ENCODE data around the gene ALPL. TPM values are rescaled to one million over a fixed set of nuclear protein-coding genes. Genes with fewer than 3 reads are reported as not detected.

The ALPL gene
- total RNA-seq, 1 experiment from 2014 or later: 0.63 TPM

- Histone ChIP-seq H3K27me3 (no peaks in the 10 kb centered on the region), H3K9me3 (replicated peaks) (no peaks in the 10 kb centered on the region), H3K4me1 (peaks cover 19% of the 10 kb centered on the region), H3K36me3 (no peaks in the 10 kb centered on the region), H3K27ac (no peak overlapping the region), H3K4me3 (no peak overlapping the region)
- DNase-seq: no peak
Observed at GRCh38 chr1:21532992-21533534, 23.8 kb downstream of the ALPL start.

- Histone ChIP-seq H3K36me3 (no peaks in the 10 kb centered on the region), H3K4me1 (peaks cover 27% of the 10 kb centered on the region), H3K9me3 (replicated peaks) (no peaks in the 10 kb centered on the region), H3K4me3 (no peak overlapping the region), H3K27ac (no peak overlapping the region), H3K27me3 (no peaks in the 10 kb centered on the region)
- no peak for DNase-seq
Observed at GRCh38 chr1:21534146-21534545, 24.9 kb downstream of the ALPL start.

- H3K4me1 ChIP-seq: peaks cover 28% of the 10 kb centered on the region
- no peaks in the 10 kb centered on the region for H3K9me3 ChIP-seq (replicated peaks)
- H3K27me3 ChIP-seq: no peaks in the 10 kb centered on the region
- no peaks in the 10 kb centered on the region for H3K36me3 ChIP-seq
- peak; percentile 78 to 84 for DNase-seq
- H3K27ac ChIP-seq: no peak overlapping the region
- no peak overlapping the region for H3K4me3 ChIP-seq
Observed at GRCh38 chr1:21534674-21535378, 25.6 kb downstream of the ALPL start.

- no peak overlapping the region for H3K27ac ChIP-seq
- H3K36me3 ChIP-seq: no peaks in the 10 kb centered on the region
- no peak overlapping the region for H3K4me3 ChIP-seq
- H3K27me3 ChIP-seq: no peaks in the 10 kb centered on the region
- H3K9me3 ChIP-seq (replicated peaks): no peaks in the 10 kb centered on the region
- no peak for DNase-seq
- H3K4me1 ChIP-seq: peaks cover 28% of the 10 kb centered on the region
Observed at GRCh38 chr1:21536218-21536617, 27.0 kb downstream of the ALPL start.

- Histone ChIP-seq H3K4me3 (no peak overlapping the region), H3K9me3 (replicated peaks) (no peaks in the 10 kb centered on the region), H3K36me3 (no peaks in the 10 kb centered on the region), H3K27ac (no peak overlapping the region; the same call in 1 of the 2 replicates), H3K4me1 (peaks cover 33% of the 10 kb centered on the region), H3K27me3 (no peaks in the 10 kb centered on the region)
- no peak for DNase-seq
Observed at GRCh38 chr1:21537511-21537931, 28.3 kb downstream of the ALPL start.

GRCh38 chr1:21537932-21538630 lies 28.9 kb downstream of the ALPL start:
- peak overlapping the region; percentile 1; the same call in 1 of the 2 replicates for H3K27ac ChIP-seq
- DNase-seq: peak; percentile 74 to 88

GRCh38 chr1:21539933-21540332 lies 30.7 kb downstream of the ALPL start:
- no peak for DNase-seq
- Histone ChIP-seq H3K27ac (no peak overlapping the region), H3K4me1 (peaks cover 26% of the 10 kb centered on the region), H3K27me3 (no peaks in the 10 kb centered on the region), H3K4me3 (no peak overlapping the region), H3K9me3 (replicated peaks) (no peaks in the 10 kb centered on the region), H3K36me3 (no peaks in the 10 kb centered on the region)

More at GRCh38 chr1:21537932-21538630, 28.9 kb downstream of the ALPL start:
- Histone ChIP-seq H3K4me3 (no peak overlapping the region), H3K36me3 (no peaks in the 10 kb centered on the region), H3K27me3 (no peaks in the 10 kb centered on the region), H3K9me3 (replicated peaks) (no peaks in the 10 kb centered on the region), H3K4me1 (peaks cover 33% of the 10 kb centered on the region)

- no peak for DNase-seq
- H3K4me1 ChIP-seq: peaks cover 22% of the 10 kb centered on the region
Observed at GRCh38 chr1:21541329-21541728, 32.1 kb downstream of the ALPL start.

GRCh38 chr1:21541835-21542234 lies 32.6 kb downstream of the ALPL start:
- Histone ChIP-seq H3K27ac (no peak overlapping the region), H3K9me3 (replicated peaks) (no peaks in the 10 kb centered on the region), H3K4me3 (no peak overlapping the region), H3K27me3 (no peaks in the 10 kb centered on the region), H3K36me3 (no peaks in the 10 kb centered on the region), H3K4me1 (peaks cover 22% of the 10 kb centered on the region)
- peak in 1 of 2 experiments; percentile 33 for DNase-seq

More at GRCh38 chr1:21541329-21541728, 32.1 kb downstream of the ALPL start:
- Histone ChIP-seq H3K9me3 (replicated peaks) (no peaks in the 10 kb centered on the region), H3K4me3 (no peak overlapping the region), H3K36me3 (no peaks in the 10 kb centered on the region), H3K27me3 (no peaks in the 10 kb centered on the region), H3K27ac (no peak overlapping the region)

- H3K4me1 ChIP-seq: peaks cover 11% of the 10 kb centered on the region; the same call in 1 of the 2 replicates
Observed at GRCh38 chr1:21543598-21543997, 34.4 kb downstream of the ALPL start.

GRCh38 chr1:21544095-21544494 lies 34.9 kb downstream of the ALPL start:
- no peaks in the 10 kb centered on the region for H3K36me3 ChIP-seq
- H3K4me1 ChIP-seq: peaks cover 6% of the 10 kb centered on the region; the same call in 1 of the 2 replicates
- H3K27me3 ChIP-seq: no peaks in the 10 kb centered on the region
- H3K4me3 ChIP-seq: no peak overlapping the region
- no peak overlapping the region for H3K27ac ChIP-seq
- no peak for DNase-seq
- no peaks in the 10 kb centered on the region for H3K9me3 ChIP-seq (replicated peaks)

More at GRCh38 chr1:21543598-21543997, 34.4 kb downstream of the ALPL start:
- H3K9me3 ChIP-seq (replicated peaks): no peaks in the 10 kb centered on the region
- H3K4me3 ChIP-seq: no peak overlapping the region
- DNase-seq: no peak
- H3K36me3 ChIP-seq: no peaks in the 10 kb centered on the region
- H3K27me3 ChIP-seq: no peaks in the 10 kb centered on the region
- H3K27ac ChIP-seq: no peak overlapping the region

GRCh38 chr1:21546122-21546825 lies 37.1 kb downstream of the ALPL start:
- no peak for DNase-seq
- Histone ChIP-seq H3K9me3 (replicated peaks) (no peaks in the 10 kb centered on the region), H3K36me3 (no peaks in the 10 kb centered on the region), H3K27me3 (no peaks in the 10 kb centered on the region), H3K4me3 (no peak overlapping the region), H3K4me1 (peaks cover 12% of the 10 kb centered on the region; the same call in 1 of the 2 replicates), H3K27ac (no peak overlapping the region)

GRCh38 chr1:21547876-21548275 lies 38.7 kb downstream of the ALPL start:
- no peak for DNase-seq
- Histone ChIP-seq H3K9me3 (replicated peaks) (no peaks in the 10 kb centered on the region), H3K36me3 (no peaks in the 10 kb centered on the region), H3K4me1 (peaks cover 11% of the 10 kb centered on the region; the same call in 1 of the 2 replicates), H3K27me3 (no peaks in the 10 kb centered on the region), H3K27ac (no peak overlapping the region), H3K4me3 (no peak overlapping the region)

- H3K9me3 ChIP-seq (replicated peaks): no peaks in the 10 kb centered on the region
- DNase-seq: no peak
- H3K27me3 ChIP-seq: no peaks in the 10 kb centered on the region
- peaks cover 14% of the 10 kb centered on the region for H3K4me1 ChIP-seq
- H3K36me3 ChIP-seq: no peaks in the 10 kb centered on the region
- H3K27ac ChIP-seq: no peak overlapping the region
- H3K4me3 ChIP-seq: no peak overlapping the region
Observed at GRCh38 chr1:21550097-21550496, 40.9 kb downstream of the ALPL start.

Data from SJCRH30 (cell line).